HepG2 (cell line): Measurements from ENCODE around the gene TOR4A. TPM values are rescaled to one million over a fixed set of nuclear protein-coding genes. Genes with fewer than 3 reads are reported as not detected.

Source experiments
- CHD4 ChIP-seq: fragments of 200-600 bp; sonication (generic); IDR thresholded peaks from 2 replicates; pipeline ENCODE4 v1.7.0; 2017; ENCODE audit warnings: mild to moderate bottlenecking, low read length, borderline replicate concordance
- KLF12 ChIP-seq: sonication (generic); formaldehyde crosslinking; IDR thresholded peaks from 2 replicates; pipeline ENCODE4 v1.4.0; 2020; ENCODE audit warnings: missing genetic modification reagents, borderline replicate concordance
- KLF15 ChIP-seq: sonication (generic); formaldehyde crosslinking; IDR thresholded peaks from 2 replicates; pipeline ENCODE4 v1.8.1; 2023; ENCODE audit warnings: borderline replicate concordance, mild to moderate bottlenecking, inconsistent platforms, missing genetic modification reagents, mixed read lengths
- MED13 ChIP-seq: sonication (generic); formaldehyde crosslinking; IDR thresholded peaks from 2 replicates; pipeline ENCODE4 v1.5.0; 2020; ENCODE audit warnings: missing genetic modification reagents
- PHF20 ChIP-seq: sonication (generic); formaldehyde crosslinking; IDR thresholded peaks from 2 replicates; pipeline ENCODE4 v1.5.0; 2020; ENCODE audit warnings: mild to moderate bottlenecking, missing genetic modification reagents
- PPARG ChIP-seq: conservative IDR thresholded peaks from 2 replicates; pipeline ENCODE4 v1.6.1; 2016; ENCODE audit warnings: missing biosample characterization, missing genetic modification reagents
- SP140L ChIP-seq: sonication (generic); formaldehyde crosslinking; IDR thresholded peaks from 2 replicates; pipeline ENCODE4 v1.4.0; 2020; ENCODE audit warnings: missing genetic modification reagents, borderline replicate concordance
- STAT5B ChIP-seq: sonication (generic); formaldehyde crosslinking; IDR thresholded peaks from 2 replicates; pipeline ENCODE4 v1.4.0; 2020; ENCODE audit warnings: missing genetic modification reagents
- ZNF367 ChIP-seq: sonication (generic); formaldehyde crosslinking; IDR thresholded peaks from 2 replicates; pipeline ENCODE4 v1.4.0; 2020; ENCODE audit warnings: missing genetic modification reagents, borderline replicate concordance
- ZNF558 ChIP-seq: sonication (generic); formaldehyde crosslinking; IDR thresholded peaks from 2 replicates; pipeline ENCODE4 v1.9.0; 2022; ENCODE audit warnings: mild to moderate bottlenecking, missing genetic modification reagents, borderline replicate concordance
- ZNF672 ChIP-seq: sonication (generic); formaldehyde crosslinking; IDR thresholded peaks from 2 replicates; pipeline ENCODE4 v1.8.1; 2022; ENCODE audit warnings: missing genetic modification reagents
- ZNF724P ChIP-seq: sonication (generic); formaldehyde crosslinking; IDR thresholded peaks from 2 replicates; pipeline ENCODE4 v1.8.0; 2022; ENCODE audit warnings: missing genetic modification reagents, borderline replicate concordance
- polyA plus RNA-seq, 8 experiments: library from polyadenylated mRNA; depleted of rRNA in 3 of 8; stranded (reverse) in 7 of 8; unstranded in 1 of 8; fragments of >200 nt; fragmentation: Illumina TruSeq in 4 of 8; extraction: Trizol in 4 of 8; gene quantifications; 2 replicates each; pipeline versions ENCODE4 v1.2.1 to v1.2.3, GENCODE V29; 2011 to 2016; ENCODE audit warnings: low read depth in 4 of 8, missing spikeins in 1 of 8, mixed read lengths in 1 of 8; ENCODE audit not compliant: insufficient read depth in 1 of 8
- total RNA-seq, 5 experiments: library from RNA; depleted of rRNA; stranded (reverse); fragments of >200 nt; fragmentation: Illumina TruSeq; extraction: Trizol; gene quantifications; 2 replicates each; pipeline ENCODE4 v1.2.3, GENCODE V29; 2016; ENCODE audit warnings: low read depth in 1 of 5
- TF ChIP-seq, protein P1 (sequence below): IDR thresholded peaks from 2 replicates; pipeline ENCODE4 v1.6.1; 2018; ENCODE audit warnings: missing genetic modification reagents, mild to moderate bottlenecking, missing compliant biosample characterization
- TF ChIP-seq, protein P2 (sequence below): sonication (generic); formaldehyde crosslinking; conservative IDR thresholded peaks from 2 replicates; pipeline ENCODE4 v1.4.0; 2020; ENCODE audit warnings: missing genetic modification reagents
- TF ChIP-seq, protein P3 (sequence below): sonication (generic); formaldehyde crosslinking; IDR thresholded peaks from 2 replicates; pipeline ENCODE4 v1.8.0; 2022; ENCODE audit warnings: mild to moderate bottlenecking, missing genetic modification reagents, borderline replicate concordance
- TF ChIP-seq, protein P4 (sequence below): sonication (generic); formaldehyde crosslinking; IDR thresholded peaks from 2 replicates; pipeline ENCODE4 v1.4.0; 2020; ENCODE audit warnings: mild to moderate bottlenecking, missing genetic modification reagents
- TF ChIP-seq, protein P5 (sequence below): IDR thresholded peaks from 2 replicates; pipeline ENCODE4 v1.4.0; 2020; ENCODE audit warnings: mild to moderate bottlenecking, missing genetic modification reagents

TOR4A gene
- total and polyA plus RNA-seq, 2 of the 13 experiments (the other 11 are each of a cell fraction or from before 2014, with no cell fraction given): 11.1 to 14.2 TPM

DNA sequence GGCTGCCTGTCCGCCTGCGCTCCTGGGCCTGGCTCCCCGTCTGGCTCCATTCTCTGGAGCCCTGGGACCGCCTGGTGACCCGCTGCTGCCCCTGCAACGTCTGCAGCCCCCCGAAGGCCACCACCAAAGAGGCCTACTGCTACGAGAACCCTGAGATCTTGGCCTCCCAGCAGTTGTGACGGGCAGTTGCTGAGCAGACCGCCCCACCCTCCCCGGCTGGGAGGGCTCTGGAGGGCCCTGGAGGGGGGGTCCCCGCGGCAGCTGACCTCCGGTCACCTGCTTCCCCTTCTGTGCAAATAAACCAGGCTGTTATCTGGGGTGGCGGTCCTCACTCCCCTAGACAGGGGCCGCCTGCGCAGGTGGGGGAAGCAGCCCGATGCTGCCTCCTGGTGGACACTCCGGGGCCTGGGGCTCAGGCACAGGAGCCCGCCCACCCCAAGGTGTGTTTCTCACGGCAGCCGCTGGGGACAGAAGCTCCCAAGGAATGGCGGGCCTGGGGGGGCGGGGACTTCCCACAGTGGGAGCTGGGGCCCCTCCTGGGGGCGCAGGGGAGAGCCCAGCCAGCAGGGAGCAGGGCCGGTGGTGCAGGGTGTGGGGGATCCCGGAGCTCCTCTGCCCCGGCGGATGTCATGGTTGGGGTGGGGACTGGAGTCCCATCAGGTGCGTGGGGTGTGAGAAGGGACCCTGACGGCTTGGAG, 41.1 kb upstream of the TOR4A start (continued):
- TF ChIP-seq KLF15 (CRISPR knock-in tag) (no peak; the same call in 1 of the 2 replicates), CHD4 (no peak), PPARG (CRISPR knock-in tag) (peak; percentile 42), MED13 (CRISPR knock-in tag) (no peak), PHF20 (CRISPR knock-in tag) (no peak; the same call in none of the 2 replicates), KLF12 (CRISPR knock-in tag) (no peak; the same call in 1 of the 2 replicates), ZNF724P (CRISPR knock-in tag) (no peak), ZNF558 (0 out of 2 replicates have a peak, but pooled peaks have one; percentile 21), STAT5B (CRISPR knock-in tag) (no peak), ZNF367 (CRISPR knock-in tag) (no peak), ZNF672 (CRISPR knock-in tag) (0 out of 2 replicates have a peak, but pooled peaks have one; percentile 27), SP140L (CRISPR knock-in tag) (0 out of 2 replicates have a peak, but pooled peaks have one; percentile 31)
- TF ChIP-seq, protein P1, sequence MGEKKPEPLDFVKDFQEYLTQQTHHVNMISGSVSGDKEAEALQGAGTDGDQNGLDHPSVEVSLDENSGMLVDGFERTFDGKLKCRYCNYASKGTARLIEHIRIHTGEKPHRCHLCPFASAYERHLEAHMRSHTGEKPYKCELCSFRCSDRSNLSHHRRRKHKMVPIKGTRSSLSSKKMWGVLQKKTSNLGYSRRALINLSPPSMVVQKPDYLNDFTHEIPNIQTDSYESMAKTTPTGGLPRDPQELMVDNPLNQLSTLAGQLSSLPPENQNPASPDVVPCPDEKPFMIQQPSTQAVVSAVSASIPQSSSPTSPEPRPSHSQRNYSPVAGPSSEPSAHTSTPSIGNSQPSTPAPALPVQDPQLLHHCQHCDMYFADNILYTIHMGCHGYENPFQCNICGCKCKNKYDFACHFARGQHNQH: 0 out of 2 replicates have a peak, but pooled peaks have one; percentile 44
- TF ChIP-seq, protein P2, sequence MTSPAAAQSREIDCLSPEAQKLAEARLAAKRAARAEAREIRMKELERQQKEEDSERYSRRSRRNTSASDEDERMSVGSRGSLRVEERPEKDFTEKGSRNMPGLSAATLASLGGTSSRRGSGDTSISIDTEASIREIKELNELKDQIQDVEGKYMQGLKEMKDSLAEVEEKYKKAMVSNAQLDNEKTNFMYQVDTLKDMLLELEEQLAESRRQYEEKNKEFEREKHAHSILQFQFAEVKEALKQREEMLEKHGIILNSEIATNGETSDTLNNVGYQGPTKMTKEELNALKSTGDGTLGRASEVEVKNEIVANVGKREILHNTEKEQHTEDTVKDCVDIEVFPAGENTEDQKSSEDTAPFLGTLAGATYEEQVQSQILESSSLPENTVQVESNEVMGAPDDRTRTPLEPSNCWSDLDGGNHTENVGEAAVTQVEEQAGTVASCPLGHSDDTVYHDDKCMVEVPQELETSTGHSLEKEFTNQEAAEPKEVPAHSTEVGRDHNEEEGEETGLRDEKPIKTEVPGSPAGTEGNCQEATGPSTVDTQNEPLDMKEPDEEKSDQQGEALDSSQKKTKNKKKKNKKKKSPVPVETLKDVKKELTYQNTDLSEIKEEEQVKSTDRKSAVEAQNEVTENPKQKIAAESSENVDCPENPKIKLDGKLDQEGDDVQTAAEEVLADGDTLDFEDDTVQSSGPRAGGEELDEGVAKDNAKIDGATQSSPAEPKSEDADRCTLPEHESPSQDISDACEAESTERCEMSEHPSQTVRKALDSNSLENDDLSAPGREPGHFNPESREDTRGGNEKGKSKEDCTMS (CRISPR knock-in tag): no peak
- TF ChIP-seq, protein P3, sequence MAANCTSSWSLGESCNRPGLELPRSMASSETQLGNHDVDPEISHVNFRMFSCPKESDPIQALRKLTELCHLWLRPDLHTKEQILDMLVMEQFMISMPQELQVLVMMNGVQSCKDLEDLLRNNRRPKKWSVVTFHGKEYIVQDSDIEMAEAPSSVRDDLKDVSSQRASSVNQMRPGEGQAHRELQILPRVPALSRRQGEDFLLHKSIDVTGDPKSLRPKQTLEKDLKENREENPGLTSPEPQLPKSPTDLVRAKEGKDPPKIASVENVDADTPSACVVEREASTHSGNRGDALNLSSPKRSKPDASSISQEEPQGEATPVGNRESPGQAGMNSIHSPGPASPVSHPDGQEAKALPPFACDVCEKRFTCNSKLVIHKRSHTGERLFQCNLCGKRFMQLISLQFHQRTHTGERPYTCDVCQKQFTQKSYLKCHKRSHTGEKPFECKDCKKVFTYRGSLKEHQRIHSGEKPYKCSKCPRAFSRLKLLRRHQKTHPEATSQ: no peak
- TF ChIP-seq, protein P4, sequence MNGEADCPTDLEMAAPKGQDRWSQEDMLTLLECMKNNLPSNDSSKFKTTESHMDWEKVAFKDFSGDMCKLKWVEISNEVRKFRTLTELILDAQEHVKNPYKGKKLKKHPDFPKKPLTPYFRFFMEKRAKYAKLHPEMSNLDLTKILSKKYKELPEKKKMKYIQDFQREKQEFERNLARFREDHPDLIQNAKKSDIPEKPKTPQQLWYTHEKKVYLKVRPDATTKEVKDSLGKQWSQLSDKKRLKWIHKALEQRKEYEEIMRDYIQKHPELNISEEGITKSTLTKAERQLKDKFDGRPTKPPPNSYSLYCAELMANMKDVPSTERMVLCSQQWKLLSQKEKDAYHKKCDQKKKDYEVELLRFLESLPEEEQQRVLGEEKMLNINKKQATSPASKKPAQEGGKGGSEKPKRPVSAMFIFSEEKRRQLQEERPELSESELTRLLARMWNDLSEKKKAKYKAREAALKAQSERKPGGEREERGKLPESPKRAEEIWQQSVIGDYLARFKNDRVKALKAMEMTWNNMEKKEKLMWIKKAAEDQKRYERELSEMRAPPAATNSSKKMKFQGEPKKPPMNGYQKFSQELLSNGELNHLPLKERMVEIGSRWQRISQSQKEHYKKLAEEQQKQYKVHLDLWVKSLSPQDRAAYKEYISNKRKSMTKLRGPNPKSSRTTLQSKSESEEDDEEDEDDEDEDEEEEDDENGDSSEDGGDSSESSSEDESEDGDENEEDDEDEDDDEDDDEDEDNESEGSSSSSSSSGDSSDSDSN: no peak; the same call in 1 of the 2 replicates
- TF ChIP-seq, protein P5, sequence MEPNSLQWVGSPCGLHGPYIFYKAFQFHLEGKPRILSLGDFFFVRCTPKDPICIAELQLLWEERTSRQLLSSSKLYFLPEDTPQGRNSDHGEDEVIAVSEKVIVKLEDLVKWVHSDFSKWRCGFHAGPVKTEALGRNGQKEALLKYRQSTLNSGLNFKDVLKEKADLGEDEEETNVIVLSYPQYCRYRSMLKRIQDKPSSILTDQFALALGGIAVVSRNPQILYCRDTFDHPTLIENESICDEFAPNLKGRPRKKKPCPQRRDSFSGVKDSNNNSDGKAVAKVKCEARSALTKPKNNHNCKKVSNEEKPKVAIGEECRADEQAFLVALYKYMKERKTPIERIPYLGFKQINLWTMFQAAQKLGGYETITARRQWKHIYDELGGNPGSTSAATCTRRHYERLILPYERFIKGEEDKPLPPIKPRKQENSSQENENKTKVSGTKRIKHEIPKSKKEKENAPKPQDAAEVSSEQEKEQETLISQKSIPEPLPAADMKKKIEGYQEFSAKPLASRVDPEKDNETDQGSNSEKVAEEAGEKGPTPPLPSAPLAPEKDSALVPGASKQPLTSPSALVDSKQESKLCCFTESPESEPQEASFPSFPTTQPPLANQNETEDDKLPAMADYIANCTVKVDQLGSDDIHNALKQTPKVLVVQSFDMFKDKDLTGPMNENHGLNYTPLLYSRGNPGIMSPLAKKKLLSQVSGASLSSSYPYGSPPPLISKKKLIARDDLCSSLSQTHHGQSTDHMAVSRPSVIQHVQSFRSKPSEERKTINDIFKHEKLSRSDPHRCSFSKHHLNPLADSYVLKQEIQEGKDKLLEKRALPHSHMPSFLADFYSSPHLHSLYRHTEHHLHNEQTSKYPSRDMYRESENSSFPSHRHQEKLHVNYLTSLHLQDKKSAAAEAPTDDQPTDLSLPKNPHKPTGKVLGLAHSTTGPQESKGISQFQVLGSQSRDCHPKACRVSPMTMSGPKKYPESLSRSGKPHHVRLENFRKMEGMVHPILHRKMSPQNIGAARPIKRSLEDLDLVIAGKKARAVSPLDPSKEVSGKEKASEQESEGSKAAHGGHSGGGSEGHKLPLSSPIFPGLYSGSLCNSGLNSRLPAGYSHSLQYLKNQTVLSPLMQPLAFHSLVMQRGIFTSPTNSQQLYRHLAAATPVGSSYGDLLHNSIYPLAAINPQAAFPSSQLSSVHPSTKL: no peak; the same call in 1 of the 2 replicates
